ENCODE measurements around the gene PRDX2. TPM values are rescaled to one million over a fixed set of nuclear protein-coding genes. Genes with fewer than 3 reads are reported as not detected.
"Not testable (repeated sequence)": the region's sequence is repeated elsewhere in the genome, so short reads cannot be mapped to it uniquely, and the experiment has no call there.

The PRDX2 gene
- total and polyA plus RNA-seq, 5 donors from 2014 or later = 74.0 to 380 (median 338) TPM

DNA sequence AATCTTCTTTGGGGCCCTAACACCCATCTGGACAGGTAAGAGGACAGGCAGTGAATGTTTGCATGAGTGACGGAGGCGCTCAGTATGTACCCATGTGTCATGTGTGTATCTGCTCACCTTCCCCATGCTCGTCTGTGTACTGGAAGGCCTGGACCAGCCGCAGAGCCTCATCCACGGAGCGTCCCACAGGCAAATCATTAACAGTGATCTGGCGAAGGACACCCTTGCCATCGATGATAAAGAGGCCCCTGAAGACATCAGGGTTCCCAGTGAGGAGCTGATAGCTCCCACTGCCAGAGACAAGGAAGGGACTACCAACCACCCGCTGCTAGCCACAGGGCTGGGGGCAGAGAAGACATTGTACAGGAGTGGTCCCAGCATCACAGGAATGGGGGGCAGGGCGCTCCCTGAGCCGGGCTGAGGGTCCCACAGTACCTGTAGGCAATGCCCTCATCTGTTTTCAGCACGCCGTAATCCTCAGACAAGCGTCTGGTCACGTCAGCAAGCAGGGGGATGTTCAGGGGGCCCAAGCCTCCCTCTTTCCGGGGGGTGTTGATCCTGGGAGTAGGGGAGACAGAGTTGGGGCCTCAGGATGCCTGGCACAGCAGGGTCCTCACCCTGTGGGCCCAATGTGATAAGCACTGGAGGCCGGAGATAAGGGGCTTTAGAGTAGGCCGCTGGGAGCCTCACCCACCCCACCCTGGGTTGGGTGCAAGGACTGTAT, 1.7 kb downstream of the PRDX2 start:
- peak overlapping the region in 2 of 3 donors; percentile 20 to 63 for H3K27ac Mint-ChIP-seq
- no peak for DNase-seq

DNA sequence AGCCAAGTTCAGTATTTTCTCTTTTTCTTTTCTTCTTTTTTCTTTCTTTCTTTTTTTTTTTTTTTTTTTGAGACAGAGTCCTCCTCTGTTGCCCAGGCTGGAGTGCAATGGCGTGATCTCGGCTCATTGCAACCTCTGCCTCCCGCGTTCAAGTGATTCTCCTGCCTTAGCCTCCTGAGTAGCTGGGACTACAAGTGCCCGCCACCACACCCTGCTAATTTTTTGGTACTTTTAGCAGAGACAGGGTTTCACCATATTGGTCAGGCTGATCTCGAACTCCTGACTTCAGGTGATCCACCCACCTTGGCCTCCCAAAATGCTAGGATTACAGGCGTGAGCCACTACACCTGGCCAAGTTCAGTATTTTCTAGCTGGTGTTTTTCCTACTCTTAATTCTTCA, 4.0 kb downstream of the PRDX2 start:
- H3K27me3 ChIP-seq (ENCODE audit: control insufficient read depth, insufficient read depth, low read length); ATAC-seq (ENCODE audit: low read depth in 2 of 2); H3K9me3 Mint-ChIP-seq; H3K9me3 ChIP-seq (ENCODE audit: control insufficient read depth in 2 of 2, low read length in 2 of 2); H3K36me3 Mint-ChIP-seq; H3K27ac Mint-ChIP-seq; DNase-seq; H3K27ac ChIP-seq (ENCODE audit: insufficient read depth, low read length, poor library complexity, severe bottlenecking); H3K4me3 ChIP-seq (ENCODE audit: low read depth, low read length); H3K36me3 ChIP-seq (ENCODE audit: control insufficient read depth, insufficient read depth, low read length): not testable (repeated sequence)
- Mint-ChIP-seq H3K4me3 (peak overlapping the region in 2 of 4 donors; percentile 25 to 82), H3K4me1 (peaks cover 13 to 52% (median 36%) of the 10 kb centered on the region in 4 donors), H3K27me3 (peaks cover 16% of the 10 kb centered on the region)
- H3K4me1 ChIP-seq (ENCODE audit: control insufficient read depth, insufficient read depth, low read length, poor library complexity, severe bottlenecking) = peaks cover 51% of the 10 kb centered on the region

More for the DNA sequence above, 1.7 kb downstream of the PRDX2 start:
- Histone ChIP-seq H3K9me3 (ENCODE audit: control insufficient read depth in 2 of 2, low read length in 2 of 2) (no peaks in the 10 kb centered on the region), H3K4me3 (ENCODE audit: low read depth, low read length) (peak overlapping the region; percentile 73), H3K36me3 (ENCODE audit: control insufficient read depth, insufficient read depth, low read length) (no peaks in the 10 kb centered on the region), H3K4me1 (ENCODE audit: control insufficient read depth, insufficient read depth, low read length, poor library complexity, severe bottlenecking) (peaks cover 37% of the 10 kb centered on the region), H3K27ac (ENCODE audit: insufficient read depth, low read length, poor library complexity, severe bottlenecking) (no peak overlapping the region), H3K27me3 (ENCODE audit: control insufficient read depth, insufficient read depth, low read length) (no peaks in the 10 kb centered on the region)
- Mint-ChIP-seq H3K9me3 (no peaks in the 10 kb centered on the region), H3K4me1 (peaks cover 4 to 42% (median 26%) of the 10 kb centered on the region in 4 donors), H3K4me3 (peak overlapping the region; percentile 44 to 93 (median 90)), H3K36me3 (peaks cover 3% of the 10 kb centered on the region), H3K27me3 (peaks cover 4% of the 10 kb centered on the region)
- ATAC-seq (ENCODE audit: low read depth in 2 of 2) = no peak

DNA sequence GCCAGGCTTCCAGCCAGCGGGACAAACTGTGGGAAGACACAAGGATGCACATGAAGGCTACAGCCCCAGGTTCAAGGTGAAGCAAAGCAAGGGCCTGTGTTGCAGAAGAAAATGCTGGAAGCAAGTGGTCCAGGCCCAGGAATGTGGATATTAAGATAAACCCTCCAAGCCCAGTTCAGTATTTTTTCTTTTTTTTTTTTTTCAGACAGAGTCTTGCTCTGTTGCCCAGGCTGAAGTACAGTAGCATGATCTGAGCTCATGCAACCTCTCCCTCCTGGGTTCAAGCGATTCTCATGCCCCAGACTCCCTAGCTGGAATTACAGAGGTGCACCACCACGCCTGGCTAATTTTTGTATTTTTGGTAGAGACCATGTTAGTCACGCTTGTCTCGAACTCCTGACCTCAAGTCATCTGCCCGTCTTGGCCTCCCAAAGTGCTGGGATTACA, 4.4 kb downstream of the PRDX2 start:
- H3K27ac Mint-ChIP-seq = no peak overlapping the region
- Histone ChIP-seq H3K36me3 (ENCODE audit: control insufficient read depth, insufficient read depth, low read length) (no peaks in the 10 kb centered on the region), H3K4me1 (ENCODE audit: control insufficient read depth, insufficient read depth, low read length, poor library complexity, severe bottlenecking) (peaks cover 46% of the 10 kb centered on the region), H3K27ac (ENCODE audit: insufficient read depth, low read length, poor library complexity, severe bottlenecking) (peak overlapping the region; percentile 66), H3K4me3 (ENCODE audit: low read depth, low read length) (no peak overlapping the region), H3K27me3 (ENCODE audit: control insufficient read depth, insufficient read depth, low read length) (no peaks in the 10 kb centered on the region), H3K9me3 (ENCODE audit: control insufficient read depth in 2 of 2, low read length in 2 of 2) (no peaks in the 10 kb centered on the region)
- H3K4me1 Mint-ChIP-seq = peaks cover 10 to 47% (median 32%) of the 10 kb centered on the region in 4 donors
- H3K4me3 Mint-ChIP-seq = peak overlapping the region in 1 of 4 donors; percentile 86
- H3K36me3 Mint-ChIP-seq = peaks cover 3% of the 10 kb centered on the region
- peaks cover 0 to 11% (median 0%) of the 10 kb centered on the region in 7 donors for H3K9me3 Mint-ChIP-seq
- DNase-seq = no peak
- H3K27me3 Mint-ChIP-seq = peaks cover 13% of the 10 kb centered on the region
- ATAC-seq (ENCODE audit: low read depth in 2 of 2) = no peak

DNA sequence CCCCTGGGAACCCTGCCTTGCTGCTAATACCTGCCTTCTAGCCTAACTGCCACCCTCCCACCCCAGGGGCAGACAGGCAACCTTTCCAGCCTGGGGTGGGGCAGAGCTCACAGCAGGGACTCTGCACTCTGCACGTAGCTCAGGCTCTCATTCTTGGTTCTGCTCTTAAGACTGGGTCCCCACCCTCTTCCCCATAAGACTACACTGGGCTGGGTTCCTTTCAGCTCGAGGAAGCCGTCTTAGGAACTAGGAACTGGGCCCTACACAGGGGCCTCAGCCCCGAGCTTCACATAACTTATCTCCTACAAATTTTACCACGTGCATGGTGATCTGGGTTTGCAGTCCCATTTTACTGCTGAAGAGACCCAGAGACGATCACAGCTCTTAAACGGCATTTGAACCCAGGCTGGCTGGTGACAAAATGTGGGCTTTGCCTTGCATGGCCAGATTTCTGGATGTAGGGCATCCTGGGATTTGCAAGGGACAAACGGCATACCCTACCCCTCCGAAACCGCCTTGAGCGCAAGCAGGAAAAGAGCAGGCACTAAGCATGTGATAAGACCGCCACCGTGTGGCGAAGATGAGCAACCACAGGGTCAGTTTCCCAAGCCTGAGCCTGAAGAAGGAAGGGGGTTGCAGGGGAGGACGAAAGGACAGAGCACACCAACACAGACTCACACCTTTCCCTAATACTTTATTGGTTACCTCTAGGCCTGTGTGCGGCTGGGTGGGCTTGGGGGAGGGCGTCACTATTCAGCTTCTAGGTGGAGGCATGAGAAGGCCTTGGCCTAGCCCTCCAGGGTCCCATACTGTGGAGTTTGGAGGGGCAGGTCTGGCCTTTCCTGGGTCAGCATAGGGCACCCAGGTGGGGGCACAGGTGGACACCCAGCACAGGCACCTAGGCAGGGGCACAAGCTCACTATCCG, 5.2 kb downstream of the PRDX2 start:
- peaks cover 43% of the 10 kb centered on the region for H3K4me1 ChIP-seq (ENCODE audit: control insufficient read depth, insufficient read depth, low read length, poor library complexity, severe bottlenecking)
- H3K9me3 ChIP-seq (ENCODE audit: control insufficient read depth in 2 of 2, low read length in 2 of 2) = no peaks in the 10 kb centered on the region
- Mint-ChIP-seq H3K4me1 (peaks cover 9 to 43% (median 31%) of the 10 kb centered on the region in 4 donors), H3K36me3 (peaks cover 3% of the 10 kb centered on the region), H3K4me3 (peak overlapping the region; percentile 83 to 89 (median 86)), H3K9me3 (peaks cover 0 to 11% (median 0%) of the 10 kb centered on the region in 7 donors), H3K27me3 (peaks cover 19% of the 10 kb centered on the region), H3K27ac (peak overlapping the region; percentile 95 to 97 (median 95))
- peak overlapping the region; percentile 59 for H3K4me3 ChIP-seq (ENCODE audit: low read depth, low read length)
- no peaks in the 10 kb centered on the region for H3K36me3 ChIP-seq (ENCODE audit: control insufficient read depth, insufficient read depth, low read length)
- H3K27ac ChIP-seq (ENCODE audit: insufficient read depth, low read length, poor library complexity, severe bottlenecking) = peak overlapping the region; percentile 66
- H3K27me3 ChIP-seq (ENCODE audit: control insufficient read depth, insufficient read depth, low read length) = no peaks in the 10 kb centered on the region
- peak in 1 of 2 donors; percentile 9 for ATAC-seq (ENCODE audit: low read depth in 2 of 2)
- DNase-seq = peak; percentile 67 to 86 (median 84)

DNA sequence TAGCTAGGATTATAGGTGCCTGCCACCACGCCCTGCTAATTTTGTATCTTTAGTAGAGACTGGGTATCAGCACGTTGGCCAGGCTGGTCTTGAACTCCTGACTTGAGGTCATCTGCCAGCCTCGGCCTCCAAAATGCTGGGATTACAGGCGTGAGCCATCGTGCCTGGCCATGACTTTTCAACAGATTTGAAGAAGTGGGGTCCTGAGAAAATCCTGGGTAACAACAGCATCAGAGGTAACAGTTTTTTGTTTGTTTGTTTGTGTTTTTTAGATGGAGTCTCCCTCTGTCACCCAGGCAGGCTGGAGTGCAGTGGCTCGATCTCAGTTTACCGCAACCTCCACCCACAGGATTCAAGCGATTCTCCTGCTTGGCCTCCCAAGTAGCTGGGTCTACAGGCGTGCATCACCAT, 6.6 kb downstream of the PRDX2 start:
- H3K27me3 ChIP-seq (ENCODE audit: control insufficient read depth, insufficient read depth, low read length) = no peaks in the 10 kb centered on the region
- no peaks in the 10 kb centered on the region for H3K36me3 ChIP-seq (ENCODE audit: control insufficient read depth, insufficient read depth, low read length)
- DNase-seq (no peak), ATAC-seq (ENCODE audit: low read depth in 2 of 2) (no peak)
- H3K4me1 Mint-ChIP-seq = peaks cover 9 to 42% (median 27%) of the 10 kb centered on the region in 4 donors
- H3K4me1 ChIP-seq (ENCODE audit: control insufficient read depth, insufficient read depth, low read length, poor library complexity, severe bottlenecking) = peaks cover 42% of the 10 kb centered on the region
- no peaks in the 10 kb centered on the region for H3K9me3 ChIP-seq (ENCODE audit: control insufficient read depth in 2 of 2, low read length in 2 of 2)
- H3K4me3 Mint-ChIP-seq = peak overlapping the region; percentile 82 to 100 (median 97)
- peak overlapping the region; percentile 100 for H3K27ac ChIP-seq (ENCODE audit: insufficient read depth, low read length, poor library complexity, severe bottlenecking)
- peak overlapping the region; percentile 80 for H3K4me3 ChIP-seq (ENCODE audit: low read depth, low read length)
- H3K9me3 Mint-ChIP-seq = peaks cover 0 to 14% (median 0%) of the 10 kb centered on the region in 7 donors
- peaks cover 3% of the 10 kb centered on the region for H3K36me3 Mint-ChIP-seq
- peaks cover 27% of the 10 kb centered on the region for H3K27me3 Mint-ChIP-seq
- peak overlapping the region; percentile 93 to 95 (median 94) for H3K27ac Mint-ChIP-seq

DNA sequence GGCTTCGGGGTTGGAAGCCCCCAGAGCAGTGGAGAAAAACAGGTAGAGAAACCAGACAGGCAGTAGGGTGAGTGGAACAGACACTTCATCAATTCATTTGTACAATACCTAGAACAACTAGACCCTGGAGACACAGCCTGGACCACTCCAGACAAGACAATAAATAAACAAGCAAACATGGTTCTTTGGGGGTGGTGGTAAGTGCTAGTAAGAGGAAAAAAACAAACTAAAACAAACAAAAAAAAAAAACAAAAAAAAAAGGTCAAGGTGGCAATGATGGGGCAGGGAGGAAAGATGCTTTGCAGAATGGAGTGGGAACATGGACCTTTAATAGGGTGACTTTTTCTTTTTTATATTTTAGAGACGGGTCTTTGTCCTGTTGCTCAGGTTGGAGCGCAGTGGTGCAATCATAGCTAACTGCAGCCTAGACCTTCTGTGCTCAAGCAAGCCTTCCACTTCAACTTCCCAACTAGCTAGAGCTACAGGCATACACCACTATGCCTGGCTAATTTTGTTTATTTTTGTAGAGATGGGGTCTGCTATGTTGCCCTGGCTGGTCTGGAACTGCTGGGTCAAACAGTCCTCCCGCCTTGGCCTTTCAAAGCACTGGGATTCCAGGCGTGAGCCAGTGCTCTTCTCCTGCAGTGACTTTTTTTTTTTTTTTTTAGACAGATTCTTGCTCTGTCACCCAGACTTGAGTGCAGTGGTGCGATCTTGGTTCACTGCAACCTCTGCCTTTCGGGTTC, 7.2 kb downstream of the PRDX2 start:
- H3K27ac Mint-ChIP-seq = peak overlapping the region; percentile 93 to 95 (median 94)
- no peaks in the 10 kb centered on the region for H3K36me3 Mint-ChIP-seq
- H3K9me3 Mint-ChIP-seq = peaks cover 0 to 14% (median 0%) of the 10 kb centered on the region in 7 donors
- Histone ChIP-seq H3K36me3 (ENCODE audit: control insufficient read depth, insufficient read depth, low read length) (no peaks in the 10 kb centered on the region), H3K27ac (ENCODE audit: insufficient read depth, low read length, poor library complexity, severe bottlenecking) (peak overlapping the region; percentile 100), H3K4me3 (ENCODE audit: low read depth, low read length) (peak overlapping the region; percentile 80), H3K4me1 (ENCODE audit: control insufficient read depth, insufficient read depth, low read length, poor library complexity, severe bottlenecking) (peaks cover 44% of the 10 kb centered on the region), H3K9me3 (ENCODE audit: control insufficient read depth in 2 of 2, low read length in 2 of 2) (no peaks in the 10 kb centered on the region), H3K27me3 (ENCODE audit: control insufficient read depth, insufficient read depth, low read length) (no peaks in the 10 kb centered on the region)
- DNase-seq = peak in 1 of 3 donors; percentile 38
- no peak for ATAC-seq (ENCODE audit: low read depth in 2 of 2)
- H3K4me3 Mint-ChIP-seq = peak overlapping the region; percentile 82 to 100 (median 97)
- peaks cover 9 to 42% (median 24%) of the 10 kb centered on the region in 4 donors for H3K4me1 Mint-ChIP-seq
- peaks cover 27% of the 10 kb centered on the region for H3K27me3 Mint-ChIP-seq
